ENCODE data around the gene VDR.
"Not testable (repeated sequence)": the region's sequence is repeated elsewhere in the genome, so short reads cannot be mapped to it uniquely, and the experiment has no call there.

The VDR gene

GRCh38 chr12:47819896-47820630, 84.7 kb downstream of the VDR start, which contains the start of gene HDAC7:
HDAC7 (minus strand) TSS chr12:47819903; CDS start chr12:47819785, 118 bp downstream.
- H3K4me3 ChIP-seq (ENCODE audit: low read depth, low read length), result peak within 1 kb of the TSS; percentile 76
- TF ChIP-seq, protein P1, sequence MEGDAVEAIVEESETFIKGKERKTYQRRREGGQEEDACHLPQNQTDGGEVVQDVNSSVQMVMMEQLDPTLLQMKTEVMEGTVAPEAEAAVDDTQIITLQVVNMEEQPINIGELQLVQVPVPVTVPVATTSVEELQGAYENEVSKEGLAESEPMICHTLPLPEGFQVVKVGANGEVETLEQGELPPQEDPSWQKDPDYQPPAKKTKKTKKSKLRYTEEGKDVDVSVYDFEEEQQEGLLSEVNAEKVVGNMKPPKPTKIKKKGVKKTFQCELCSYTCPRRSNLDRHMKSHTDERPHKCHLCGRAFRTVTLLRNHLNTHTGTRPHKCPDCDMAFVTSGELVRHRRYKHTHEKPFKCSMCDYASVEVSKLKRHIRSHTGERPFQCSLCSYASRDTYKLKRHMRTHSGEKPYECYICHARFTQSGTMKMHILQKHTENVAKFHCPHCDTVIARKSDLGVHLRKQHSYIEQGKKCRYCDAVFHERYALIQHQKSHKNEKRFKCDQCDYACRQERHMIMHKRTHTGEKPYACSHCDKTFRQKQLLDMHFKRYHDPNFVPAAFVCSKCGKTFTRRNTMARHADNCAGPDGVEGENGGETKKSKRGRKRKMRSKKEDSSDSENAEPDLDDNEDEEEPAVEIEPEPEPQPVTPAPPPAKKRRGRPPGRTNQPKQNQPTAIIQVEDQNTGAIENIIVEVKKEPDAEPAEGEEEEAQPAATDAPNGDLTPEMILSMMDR (conservative IDR thresholded peaks at IDR 0.05; ENCODE audit: low read depth, low read length), result no peak
- DNase-seq (ENCODE audit: low read depth), result peak; percentile 86

DNA sequence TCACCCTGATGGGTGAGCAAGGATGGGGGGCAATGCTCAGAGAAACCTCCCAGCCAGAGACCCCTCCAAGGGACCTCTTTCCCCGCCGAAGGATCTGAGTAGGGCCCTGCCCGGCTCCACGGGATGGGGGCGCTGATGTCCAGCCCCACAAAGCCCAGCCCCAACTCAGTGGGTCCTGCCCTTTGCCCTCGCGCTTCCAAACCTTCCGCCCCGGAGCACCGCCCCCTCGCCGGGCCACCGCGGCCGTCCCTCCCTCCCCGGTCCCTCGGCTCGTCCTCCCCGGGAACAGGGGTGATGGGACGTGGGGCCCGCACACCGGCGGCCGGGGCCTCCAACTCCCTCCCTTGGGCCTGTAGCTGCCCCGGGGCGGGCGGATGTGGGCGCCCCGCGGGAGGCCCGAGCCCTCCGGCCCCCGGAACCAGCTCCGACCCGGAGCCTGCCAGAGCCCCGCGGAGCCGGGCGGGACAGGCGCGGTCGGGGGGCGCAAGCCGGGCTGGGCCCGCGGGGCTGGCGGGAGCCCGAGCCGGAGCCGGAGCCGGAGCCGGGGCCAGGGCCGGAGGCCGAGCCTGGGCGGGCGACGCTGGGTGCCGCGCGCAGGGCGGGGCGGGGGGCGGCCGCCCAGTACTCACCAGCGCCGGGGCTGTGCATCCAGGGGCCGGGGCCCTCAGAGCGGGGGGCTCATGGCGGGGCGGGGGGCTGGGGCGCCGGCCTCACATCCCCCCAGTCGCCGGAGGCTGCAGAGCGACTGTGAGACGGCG, 85.5 kb downstream of the VDR start:
- TF ChIP-seq, protein P1 (conservative IDR thresholded peaks at IDR 0.05; ENCODE audit: low read depth, low read length), result peak; percentile 45
- no peak for DNase-seq (ENCODE audit: low read depth)
- H3K4me3 ChIP-seq (ENCODE audit: low read depth, low read length), result peak overlapping the region; percentile 76

DNA sequence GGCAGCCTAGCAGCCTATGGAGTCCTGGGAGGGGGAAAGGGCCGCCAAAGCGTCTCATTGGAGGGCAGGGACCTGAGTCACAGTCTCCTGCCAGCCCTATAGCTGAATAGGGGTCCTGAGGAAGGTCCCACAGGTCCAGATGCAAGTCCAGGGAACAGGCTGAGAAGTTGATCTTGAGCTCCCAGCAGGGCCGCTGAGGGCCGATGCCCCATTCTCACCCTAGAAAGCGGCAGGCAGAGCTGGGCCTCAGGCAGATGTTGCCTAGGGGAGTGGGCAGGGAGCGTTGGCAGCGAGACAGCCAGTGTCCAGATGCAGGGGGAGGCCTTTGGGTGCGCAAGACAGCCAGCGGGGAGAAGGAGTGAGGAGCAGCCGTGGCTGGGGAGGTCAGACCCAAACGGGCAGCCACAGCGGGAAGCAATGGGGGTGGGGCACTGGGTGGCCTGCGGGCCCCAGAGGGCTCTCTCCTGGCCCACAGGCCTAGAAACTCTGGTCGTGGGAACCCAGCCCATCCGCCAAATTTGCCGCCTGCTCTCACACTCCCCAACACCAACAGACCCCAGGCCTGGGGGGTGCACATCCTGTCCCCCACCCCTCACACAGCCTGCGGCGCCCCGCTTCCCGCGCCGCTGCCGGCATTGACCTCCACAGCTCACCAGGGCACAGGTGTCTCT, 86.2 kb downstream of the VDR start:
- H3K4me3 ChIP-seq (ENCODE audit: low read depth, low read length), result peak overlapping the region; percentile 76
- no peak for DNase-seq (ENCODE audit: low read depth)
- TF ChIP-seq, protein P1 (conservative IDR thresholded peaks at IDR 0.05; ENCODE audit: low read depth, low read length), result no peak

- DNase-seq (ENCODE audit: low read depth), result no peak
- peak overlapping the region; percentile 76 for H3K4me3 ChIP-seq (ENCODE audit: low read depth, low read length)
- TF ChIP-seq, protein P1 (conservative IDR thresholded peaks at IDR 0.05; ENCODE audit: low read depth, low read length), result peak; percentile 25
Measured at GRCh38 chr12:47818007-47818376, 86.8 kb downstream of the VDR start.

DNA sequence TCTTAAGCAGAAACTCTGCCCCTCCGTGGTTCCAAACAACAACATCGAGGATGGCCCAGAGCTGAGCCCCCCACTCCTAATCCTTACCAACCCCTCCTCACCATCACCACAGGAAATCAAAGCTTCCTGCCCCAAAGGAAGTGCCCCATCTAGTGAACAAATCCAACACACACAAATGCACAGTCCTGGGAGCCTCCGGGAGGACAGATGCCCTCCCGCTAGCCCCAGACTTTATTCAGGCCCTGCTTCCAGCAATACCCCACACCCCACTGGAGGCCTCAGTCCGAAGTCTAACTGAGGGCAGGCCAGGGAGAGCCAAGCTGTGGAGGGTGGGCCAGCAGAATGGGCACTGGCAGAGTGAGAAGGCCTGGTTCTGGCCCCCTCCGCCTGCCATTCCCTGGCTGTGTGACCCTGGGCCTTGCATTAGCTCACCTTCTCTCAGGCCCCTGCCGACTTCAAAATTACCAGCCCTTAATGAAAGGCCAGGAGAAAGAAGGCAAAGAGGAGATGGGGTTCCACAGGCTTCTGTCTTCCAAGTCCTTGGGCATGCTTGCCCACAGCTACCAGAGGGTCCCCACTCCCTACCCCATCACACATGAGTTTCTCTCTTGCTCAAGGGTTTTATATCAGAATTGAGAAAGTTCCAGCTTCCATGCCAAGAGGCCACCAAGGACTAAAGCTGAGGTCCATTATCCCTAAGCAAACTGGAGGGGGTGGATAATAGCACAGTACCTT, 87.4 kb downstream of the VDR start:
- DNase-seq (ENCODE audit: low read depth), result no peak
- peak overlapping the region; percentile 76 for H3K4me3 ChIP-seq (ENCODE audit: low read depth, low read length)
- TF ChIP-seq, protein P1 (conservative IDR thresholded peaks at IDR 0.05; ENCODE audit: low read depth, low read length), result peak; percentile 51

DNA sequence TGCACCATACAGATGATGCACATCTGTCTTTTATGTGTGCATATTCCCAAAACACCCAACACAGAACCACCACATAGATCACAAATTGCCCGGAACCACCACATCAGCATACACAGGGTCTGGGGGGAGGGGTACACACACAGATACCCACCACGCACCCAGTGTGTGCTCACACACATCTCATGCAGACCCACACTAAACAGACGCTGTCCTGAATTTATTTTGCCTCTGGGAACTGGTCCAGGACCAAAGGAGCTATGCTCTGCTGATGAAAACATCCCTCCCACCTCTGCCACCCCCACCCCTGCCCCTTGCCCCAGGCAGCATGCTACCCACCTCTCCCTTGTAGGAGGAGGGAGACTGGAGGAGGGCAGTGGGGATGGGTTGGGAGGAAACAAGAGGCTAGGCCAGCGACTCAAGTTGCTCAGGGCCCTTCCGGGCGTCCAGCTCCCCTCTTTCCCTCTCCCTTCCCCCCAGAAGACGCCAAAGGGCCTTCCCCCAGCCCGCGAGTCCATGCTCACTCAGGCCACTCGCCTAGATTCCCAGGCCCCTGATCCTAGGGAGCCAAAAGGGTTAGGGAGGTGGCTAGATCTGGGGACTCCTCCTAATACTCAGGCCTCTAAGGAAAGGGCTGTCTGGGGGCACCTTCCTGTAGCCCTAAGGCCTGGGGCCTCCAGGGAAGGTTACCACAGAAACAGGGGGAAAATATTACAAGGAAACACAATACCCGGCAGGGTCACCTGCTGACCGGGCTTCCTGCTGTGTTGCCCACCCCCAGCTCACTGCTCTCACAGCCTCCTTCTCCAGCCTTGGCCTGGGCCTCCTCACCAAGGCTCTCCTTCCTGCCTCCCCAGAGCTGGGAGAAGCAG, 88.2 kb downstream of the VDR start:
- DNase-seq (ENCODE audit: low read depth), result peak; percentile 56
- peak overlapping the region; percentile 76 for H3K4me3 ChIP-seq (ENCODE audit: low read depth, low read length)
- TF ChIP-seq, protein P1 (conservative IDR thresholded peaks at IDR 0.05; ENCODE audit: low read depth, low read length), result no peak

DNA sequence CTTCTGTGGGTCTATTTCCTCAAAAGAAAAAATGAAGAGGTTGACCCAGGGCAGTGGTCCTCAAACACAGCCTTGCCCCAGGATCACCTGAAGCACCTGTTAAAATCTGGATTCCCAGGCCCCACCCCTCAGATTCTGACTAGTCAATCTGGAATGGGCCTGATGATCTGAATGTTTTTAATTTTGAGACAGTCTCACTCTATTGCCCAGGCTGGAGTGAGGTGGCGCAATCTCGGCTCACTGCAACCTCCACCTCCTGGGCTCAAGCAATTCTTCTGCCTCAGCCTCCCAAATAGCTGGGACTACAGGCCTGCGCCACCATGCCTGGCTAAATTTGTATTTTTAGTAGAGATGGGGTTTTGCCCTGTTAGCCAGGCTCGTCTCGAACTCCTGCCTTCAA, 89.3 kb downstream of the VDR start:
- H3K4me3 ChIP-seq (ENCODE audit: low read depth, low read length); DNase-seq (ENCODE audit: low read depth): not testable (repeated sequence)
